Raji (cell line): Measurements from ENCODE around the gene ST6GAL2.

Experiments used
- POLR2A ChIP-seq: IDR thresholded peaks from 2 replicates; pipeline ENCODE4 v1.6.1; 2011; ENCODE audit warnings: low read depth, low read length, control low read depth; ENCODE audit not compliant: insufficient read depth

The ST6GAL2 gene

GRCh38 chr2:106805716-106806115 lies 80.3 kb downstream of the ST6GAL2 start:
- no peak for TF ChIP-seq POLR2A

DNA sequence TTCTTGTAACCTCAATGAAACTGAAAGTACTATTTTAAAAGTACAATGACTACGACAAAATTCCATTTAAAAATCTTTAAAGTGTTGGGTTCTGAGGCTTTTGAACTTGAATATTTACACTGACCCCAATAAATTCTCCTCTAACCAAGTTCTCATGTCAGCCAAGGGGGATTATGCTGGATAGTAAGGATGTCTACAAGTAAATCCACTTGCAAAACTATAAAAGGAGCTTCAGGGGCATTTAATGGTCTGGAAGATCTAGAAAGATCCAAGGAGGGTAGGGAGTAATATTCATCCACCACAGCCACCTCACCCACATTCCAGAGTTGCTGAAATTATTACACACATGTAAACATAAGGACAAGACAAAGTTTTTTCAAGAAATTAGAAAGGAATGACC lies 81.8 kb downstream of the ST6GAL2 start:
- no peak for TF ChIP-seq POLR2A

DNA sequence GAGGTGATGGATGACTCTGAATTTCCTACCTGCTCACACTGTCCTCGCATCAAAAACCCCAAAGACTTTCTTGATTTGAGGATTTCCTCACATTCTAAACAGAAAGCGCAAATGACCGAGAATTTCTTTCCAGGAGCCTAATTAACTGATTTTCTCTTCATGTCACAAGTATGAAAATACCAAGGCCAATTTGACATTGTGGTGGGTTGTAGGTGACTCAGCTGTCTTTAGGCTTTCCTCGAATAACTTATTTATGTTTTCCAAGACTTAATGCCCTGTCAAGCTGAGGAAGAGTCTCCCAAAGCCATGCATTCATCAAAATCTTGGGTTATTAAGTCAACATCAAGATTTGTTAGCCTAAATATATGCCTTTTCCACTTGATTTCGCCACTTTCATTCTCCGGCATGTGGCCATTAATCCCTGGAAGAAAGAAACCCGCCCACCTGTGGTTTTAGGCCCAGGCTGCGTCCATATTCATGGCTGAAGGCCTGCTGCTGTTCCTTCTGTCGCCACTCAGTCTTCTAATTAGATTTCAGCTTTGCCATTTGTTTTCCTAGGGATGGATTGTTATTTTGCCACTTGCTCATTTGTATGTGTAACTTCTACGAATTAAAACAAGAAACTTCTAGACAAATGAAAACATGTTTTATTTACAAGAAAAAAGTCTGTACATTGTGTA lies 84.9 kb downstream of the ST6GAL2 start:
- TF ChIP-seq POLR2A: no peak

DNA sequence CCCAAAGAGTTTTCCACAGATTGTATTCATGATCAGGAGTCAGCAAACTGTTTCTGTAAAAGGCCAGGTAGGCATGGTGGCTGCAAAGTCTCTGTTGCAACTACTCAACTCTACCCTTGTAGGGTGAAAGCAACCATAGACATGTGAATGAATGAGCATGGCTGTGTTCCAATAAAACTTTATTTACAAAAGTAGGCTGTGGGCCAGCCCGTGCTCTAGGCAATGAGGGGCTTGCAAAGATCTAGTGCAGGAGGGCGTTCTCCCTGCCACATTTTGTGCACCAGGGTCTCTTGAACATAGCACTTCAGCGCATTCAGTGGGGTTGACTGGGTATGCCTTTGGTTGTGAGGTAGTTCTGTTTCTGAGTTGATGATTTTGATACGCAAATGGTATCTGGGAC lies 85.8 kb downstream of the ST6GAL2 start:
- no peak for TF ChIP-seq POLR2A

GRCh38 chr2:106798826-106799552 lies 87.0 kb downstream of the ST6GAL2 start:
- TF ChIP-seq POLR2A: no peak

DNA sequence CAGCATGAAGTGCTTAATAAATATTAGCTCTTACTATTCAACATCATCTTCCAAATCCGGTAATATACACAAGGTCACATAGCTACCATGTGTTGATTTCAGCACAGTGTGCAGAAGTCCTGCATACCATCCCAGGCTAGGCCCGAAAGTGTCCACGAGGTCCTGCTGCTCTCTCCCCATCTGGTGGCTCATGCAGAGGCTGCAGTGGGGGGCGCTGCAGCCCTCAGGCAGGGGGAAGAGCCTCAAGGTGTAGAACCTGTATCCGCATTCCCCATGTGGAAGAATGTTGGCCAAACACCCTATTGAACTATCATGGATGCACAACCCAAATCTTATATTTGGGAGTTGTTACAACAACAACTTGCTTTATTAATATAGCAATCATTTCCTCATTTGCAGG lies 88.5 kb downstream of the ST6GAL2 start:
- no peak for TF ChIP-seq POLR2A

DNA sequence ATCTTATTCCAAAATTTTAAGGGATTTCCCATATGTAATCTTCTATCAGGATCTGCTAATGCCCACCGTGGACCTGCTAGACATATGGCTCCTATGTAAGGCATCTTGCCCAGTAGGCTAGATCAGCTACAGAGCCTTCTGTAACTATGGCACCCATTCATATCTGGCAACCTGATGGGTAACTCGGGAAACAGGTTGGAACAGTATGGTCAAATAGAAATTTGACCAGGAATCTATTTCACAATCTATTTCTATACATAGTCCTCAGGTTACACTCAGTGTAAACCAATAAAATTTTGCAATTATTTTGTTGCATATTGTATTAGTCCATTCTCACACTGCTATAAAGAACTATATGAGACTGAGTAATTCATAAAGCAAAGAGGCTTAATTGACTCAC lies 93.3 kb downstream of the ST6GAL2 start:
- TF ChIP-seq POLR2A: no peak

DNA sequence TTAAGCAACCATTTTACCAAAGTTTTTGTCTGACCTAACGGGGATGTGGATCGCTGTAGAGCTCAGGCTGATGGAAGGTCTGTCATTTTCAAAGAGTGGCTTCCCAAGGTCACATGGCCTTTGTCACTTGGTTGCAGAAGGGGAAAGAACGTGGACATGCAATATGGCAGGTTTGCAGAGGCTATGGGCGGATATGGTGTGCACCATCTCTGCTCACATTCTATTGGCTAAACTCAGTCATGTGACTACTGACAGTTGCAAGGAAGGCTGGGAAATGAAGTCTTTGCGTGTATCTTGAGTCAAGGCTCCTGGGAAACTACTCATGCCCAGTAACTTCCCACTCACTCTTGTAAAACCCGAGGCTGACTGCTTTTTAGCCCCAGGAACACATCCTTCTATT lies 96.8 kb downstream of the ST6GAL2 start:
- TF ChIP-seq POLR2A: no peak

GRCh38 chr2:106782681-106783080 lies 103.3 kb downstream of the ST6GAL2 start:
- TF ChIP-seq POLR2A: no peak

DNA sequence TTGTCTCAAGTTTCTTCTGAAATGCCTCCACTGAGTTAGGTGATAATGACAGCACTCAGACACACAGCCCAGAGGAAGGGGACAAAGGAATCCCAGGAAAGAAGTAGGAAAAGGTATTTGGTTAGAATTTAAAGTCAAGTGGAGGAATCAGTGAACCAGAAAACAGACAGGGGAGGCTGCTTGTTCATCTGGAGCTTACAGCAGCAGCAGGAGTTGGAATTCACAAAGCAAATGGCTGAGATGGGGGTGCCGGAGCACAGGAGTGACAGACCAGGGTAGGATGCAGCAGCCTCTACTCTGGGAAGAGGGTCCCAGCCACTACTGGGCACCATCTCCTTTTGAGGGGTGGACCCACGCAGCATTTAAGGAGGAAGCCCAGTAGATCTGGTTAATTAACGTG lies 104.8 kb downstream of the ST6GAL2 start:
- no peak for TF ChIP-seq POLR2A

- TF ChIP-seq POLR2A: no peak
These were observed 114.2 kb downstream of the ST6GAL2 start for GRCh38 chr2:106771811-106772210.

GRCh38 chr2:106770986-106771385 lies 115.0 kb downstream of the ST6GAL2 start:
- no peak for TF ChIP-seq POLR2A

- TF ChIP-seq POLR2A: no peak
These were observed 121.4 kb downstream of the ST6GAL2 start for GRCh38 chr2:106764614-106765013.

DNA sequence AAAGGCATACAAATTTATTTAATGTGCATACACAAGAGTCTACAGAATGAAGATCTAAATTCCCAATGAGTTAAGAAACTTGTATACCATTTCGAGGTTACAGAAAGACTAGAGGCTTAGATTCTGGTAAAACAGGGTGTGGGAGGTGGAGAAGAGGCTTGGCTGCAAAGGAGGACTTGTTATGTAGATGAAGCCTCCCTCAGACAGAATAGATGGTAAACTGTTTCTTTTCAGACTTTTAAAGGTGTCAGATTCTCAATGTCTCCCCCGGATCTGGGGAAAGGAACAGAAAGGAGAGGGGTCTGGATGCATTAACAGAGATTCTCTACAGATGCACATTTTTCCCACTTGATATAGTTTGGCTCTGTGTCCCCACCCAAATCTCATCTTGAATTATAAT lies 126.0 kb downstream of the ST6GAL2 start:
- TF ChIP-seq POLR2A: no peak

GRCh38 chr2:106758901-106759497 lies 127.0 kb downstream of the ST6GAL2 start:
- no peak for TF ChIP-seq POLR2A
